Thymus (tissue), 14 donors: ENCODE data around the gene TBC1D3G. TPM values are rescaled to one million over a fixed set of nuclear protein-coding genes. Genes with fewer than 3 reads are reported as not detected.
"Not testable (repeated sequence)": the region's sequence is repeated elsewhere in the genome, so short reads cannot be mapped to it uniquely, and the experiment has no call there.

Experiments
- DNase-seq, 9 donors: peaks; one replicate each; pipeline ENCODE4 v3.0.0-alpha.2; 2013; ENCODE audit warnings: low spot score in 9 of 9, low read depth in 6 of 9, missing footprints in 1 of 9
- H3K27ac ChIP-seq, 2 donors: one replicate each; pipeline ENCODE4 v1.5.1; 2013; ENCODE audit warnings: control low read depth in 1 of 2, low read depth in 1 of 2, low read length in 1 of 2, mild to moderate bottlenecking in 1 of 2, moderate library complexity in 1 of 2
- H3K27me3 ChIP-seq, 2 donors: one replicate each; pipeline ENCODE4 v1.5.1; 2013; ENCODE audit warnings: low read length in 1 of 2; ENCODE audit not compliant: control insufficient read depth in 2 of 2, insufficient read depth in 1 of 2
- H3K36me3 ChIP-seq, 2 donors: one replicate each; pipeline ENCODE4 v1.5.1; 2013; ENCODE audit warnings: low read length in 1 of 2, mild to moderate bottlenecking in 1 of 2, moderate library complexity in 1 of 2; ENCODE audit not compliant: control insufficient read depth in 2 of 2, insufficient read depth in 2 of 2
- H3K4me1 ChIP-seq, 2 donors: one replicate each; pipeline ENCODE4 v1.5.1; 2013; ENCODE audit warnings: low read length in 2 of 2; ENCODE audit not compliant: control insufficient read depth in 2 of 2, insufficient read depth in 2 of 2
- H3K4me3 ChIP-seq, 2 donors: one replicate each; pipeline ENCODE4 v1.5.1; 2013; ENCODE audit warnings: low read length in 2 of 2, control low read depth in 1 of 2, mild to moderate bottlenecking in 1 of 2
- H3K9me3 ChIP-seq, 2 donors: one replicate each; pipeline ENCODE4 v1.5.1; 2013; ENCODE audit warnings: low read length in 1 of 2, mild to moderate bottlenecking in 1 of 2; ENCODE audit not compliant: control insufficient read depth in 2 of 2, insufficient read depth in 1 of 2
- WGBS: extraction: QIAGEN DNeasy Blood & Tissue Kit; methylation state at CpG from one replicate; pipeline ENCODE4 v1.1.7; 2013; 5-methylcytosine and 5-hydroxymethylcytosine counted together
- long read RNA-seq, 10 donors: transcript quantifications; one replicate each; lab custom pipeline, GENCODE V29; 2026
- polyA plus RNA-seq: library from polyadenylated mRNA; stranded (reverse); fragments of 200-250 nt; gene quantifications from one replicate; pipeline ENCODE4 v1.2.3, GENCODE V29; 2013
- total RNA-seq: library from RNA; stranded (reverse); fragments of 120-200 nt; gene quantifications from one replicate; pipeline ENCODE4 v1.2.4, GENCODE V29; 2013
- donor health status: healthy.

Gene TBC1D3G
- not detected for total RNA-seq
- polyA plus RNA-seq: 0.94 TPM
- long read RNA-seq, donor 1: 0 reads
- long read RNA-seq, donor 2: 0 reads
- long read RNA-seq, donor 3: 0 reads
- long read RNA-seq, donor 4: 0 reads
- long read RNA-seq, donor 5: 0 reads
- long read RNA-seq, donor 6: 0 reads
- long read RNA-seq, donor 7: 0 reads
- long read RNA-seq, donor 8: 0 reads
- long read RNA-seq, donor 9: 0 reads
- long read RNA-seq, donor 10: 0 reads

DNA sequence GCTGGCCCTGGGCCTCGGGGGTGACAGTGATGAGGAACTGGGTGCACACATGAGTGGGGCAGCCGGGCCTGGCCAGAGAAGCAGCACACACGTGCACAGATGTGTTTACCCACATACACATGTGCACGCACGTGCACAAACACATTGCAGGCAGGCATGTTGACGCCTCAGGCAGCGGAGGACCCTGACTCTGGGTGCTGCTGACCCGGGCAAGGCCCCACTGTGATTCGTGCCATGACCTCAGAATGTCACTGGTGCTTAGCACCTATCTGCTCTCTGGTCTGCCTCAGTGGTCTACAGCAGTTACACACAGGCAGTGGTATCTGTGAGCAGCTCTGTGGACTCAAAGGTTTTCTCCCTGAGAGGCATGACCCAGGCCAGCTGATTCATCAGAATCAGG is at the start of gene TBC1D3G:
Gene TBC1D3G, plus strand, starts transcription at position 301 of the 400 bp plus-strand sequence. CDS start 1,528 bp downstream, outside the sequence.
- not testable (repeated sequence) for H3K4me3 ChIP-seq, H3K9me3 ChIP-seq, H3K4me1 ChIP-seq, H3K36me3 ChIP-seq, H3K27ac ChIP-seq, H3K27me3 ChIP-seq, DNase-seq
- WGBS: no CpG with 5 or more reads among the region's 9 CpGs

DNA sequence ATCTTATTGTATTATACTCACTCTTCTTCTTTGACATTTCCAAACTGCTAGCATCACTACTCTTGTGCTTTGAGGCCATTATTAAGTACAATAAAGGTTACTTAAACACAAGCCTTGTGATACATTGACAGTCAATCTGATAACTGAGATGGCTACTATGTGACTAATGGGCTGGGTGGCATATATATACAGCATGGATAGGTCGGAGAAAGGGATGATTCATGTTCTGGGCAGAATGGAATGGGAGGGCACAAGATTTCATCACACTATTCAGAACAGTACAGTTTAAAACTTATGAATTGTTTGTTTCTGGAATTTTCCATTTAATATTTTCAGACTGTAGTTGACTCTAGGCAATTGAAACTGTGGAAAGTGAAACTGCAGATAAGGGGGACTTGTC is 40.4 kb upstream of the TBC1D3G start:
- not testable (repeated sequence) for H3K27me3 ChIP-seq, H3K27ac ChIP-seq, DNase-seq, H3K4me3 ChIP-seq, H3K36me3 ChIP-seq, H3K9me3 ChIP-seq, H3K4me1 ChIP-seq
- WGBS: no CpG with 5 or more reads among the region's 1 CpG

DNA sequence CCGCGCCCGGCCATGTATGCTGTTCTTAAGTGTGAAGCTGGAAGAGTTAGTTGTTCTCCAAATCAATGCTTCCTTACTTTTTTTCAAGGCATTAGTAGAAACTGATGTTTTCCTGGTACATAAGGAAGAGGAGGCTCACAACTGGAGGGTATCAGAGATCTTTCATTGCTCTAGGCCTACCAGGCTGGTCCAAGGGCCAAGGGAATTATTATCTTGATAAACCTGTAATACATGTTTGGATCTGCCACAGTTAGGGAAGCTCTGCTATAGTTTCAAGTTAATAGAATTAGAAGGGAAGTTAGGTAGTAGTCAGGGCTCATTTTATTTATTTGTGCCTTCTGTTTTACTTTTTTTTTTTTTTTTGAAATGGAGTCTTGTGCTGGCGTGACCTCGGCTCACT is 39.5 kb upstream of the TBC1D3G start:
- not testable (repeated sequence) for H3K4me1 ChIP-seq, H3K4me3 ChIP-seq, DNase-seq, H3K36me3 ChIP-seq, H3K27ac ChIP-seq, H3K27me3 ChIP-seq, H3K9me3 ChIP-seq
- WGBS: 100% methylated on average over 5 of the region's 5 CpGs

DNA sequence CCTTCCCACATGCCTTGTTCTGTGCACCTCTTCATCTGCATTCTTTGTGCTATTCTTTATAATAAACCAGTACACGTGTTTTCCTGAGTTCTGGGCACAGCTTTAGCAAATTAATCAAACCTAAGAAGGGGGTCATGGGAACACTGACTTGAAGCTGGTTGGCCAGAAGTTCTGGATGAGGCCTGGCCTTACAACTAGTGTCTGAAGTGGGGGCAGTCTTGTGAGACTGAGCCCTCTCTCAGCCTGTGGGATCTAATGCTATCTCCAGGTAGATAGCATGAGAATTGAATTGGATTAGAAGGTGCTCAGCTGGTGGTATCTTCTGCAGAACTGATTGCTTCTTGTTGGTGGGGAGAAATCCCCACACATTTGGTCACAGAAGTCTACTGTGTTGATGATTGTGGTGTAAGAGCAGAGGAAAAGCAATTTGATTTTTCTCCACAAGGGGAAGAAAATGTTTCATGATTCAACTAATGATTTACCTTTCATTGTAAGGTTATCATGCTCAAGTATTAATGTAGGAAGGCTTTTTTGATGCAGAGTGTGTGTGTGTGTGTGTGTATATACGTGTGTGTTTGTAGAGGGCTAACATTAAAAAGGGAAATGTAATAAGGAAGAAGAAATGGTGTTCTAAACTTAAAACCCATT is 33.6 kb upstream of the TBC1D3G start:
- not testable (repeated sequence) for H3K27me3 ChIP-seq, H3K9me3 ChIP-seq, H3K4me3 ChIP-seq, H3K36me3 ChIP-seq, DNase-seq, H3K27ac ChIP-seq, H3K4me1 ChIP-seq
- 71% methylated on average over 1 of the region's 2 CpGs for WGBS

DNA sequence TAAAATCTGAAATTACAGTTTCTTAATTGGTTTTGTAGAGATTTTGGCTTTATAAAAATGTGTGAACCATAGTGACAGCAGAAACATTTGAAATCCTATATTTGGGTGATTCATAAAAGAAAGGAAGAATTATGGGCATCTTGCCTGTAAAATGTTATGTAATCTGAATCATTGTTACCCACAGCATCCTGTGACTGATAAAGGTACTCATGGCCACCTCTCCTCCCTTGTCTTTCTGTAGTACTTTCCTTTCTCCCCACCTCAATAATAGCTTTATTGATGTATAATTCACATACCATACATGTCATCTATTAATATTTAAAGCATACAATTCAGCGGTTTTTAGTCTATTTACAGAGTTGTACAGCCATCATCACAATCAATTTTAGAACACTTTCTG is 28.5 kb upstream of the TBC1D3G start:
- not testable (repeated sequence) for H3K27me3 ChIP-seq, H3K36me3 ChIP-seq, DNase-seq, H3K4me1 ChIP-seq, H3K27ac ChIP-seq, H3K4me3 ChIP-seq, H3K9me3 ChIP-seq
- WGBS: no CpG with 5 or more reads among the region's 1 CpG

DNA sequence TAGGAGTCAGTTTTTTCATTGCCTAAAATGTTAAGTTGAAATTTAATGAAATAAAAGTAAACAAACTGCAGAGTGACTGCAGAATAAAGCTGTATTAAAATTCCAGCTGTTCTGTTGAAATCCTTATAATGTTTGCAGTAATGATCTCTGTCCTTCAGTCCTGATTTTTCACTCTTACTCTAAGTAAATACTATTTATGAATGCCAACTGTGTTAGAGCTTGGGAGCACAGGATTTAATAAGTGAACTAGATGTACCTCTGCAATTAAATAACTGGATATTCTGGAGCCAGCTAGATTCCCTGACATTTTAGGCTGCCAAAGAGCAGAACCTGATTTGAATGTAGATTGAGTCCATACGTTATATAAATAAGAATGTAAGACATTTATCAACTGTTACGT is 7.9 kb upstream of the TBC1D3G start:
- not testable (repeated sequence) for DNase-seq, H3K27ac ChIP-seq, H3K27me3 ChIP-seq, H3K36me3 ChIP-seq, H3K4me3 ChIP-seq, H3K9me3 ChIP-seq, H3K4me1 ChIP-seq
- WGBS: no CpG with 5 or more reads among the region's 2 CpGs

DNA sequence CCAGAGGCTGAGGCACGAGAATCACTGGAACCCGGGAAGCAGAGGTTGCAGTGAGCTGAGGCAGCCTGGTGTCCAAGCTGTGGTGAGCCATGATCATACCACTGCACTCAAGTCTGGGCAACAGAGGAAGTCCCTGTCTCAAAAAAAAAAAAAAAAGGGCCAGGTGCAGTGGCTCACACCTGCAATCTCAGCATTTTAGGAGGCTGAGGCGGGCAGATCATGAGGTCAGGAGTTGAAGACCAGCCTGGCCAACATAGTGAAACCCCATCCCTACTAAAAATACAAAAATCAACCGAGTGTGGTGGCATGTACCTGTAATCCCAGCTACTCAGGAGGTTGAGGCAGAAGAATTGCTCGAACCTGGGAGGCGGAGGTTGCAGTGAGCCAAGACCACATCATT is 38.8 kb downstream of the TBC1D3G start:
- 96% methylated on average over 2 of the region's 6 CpGs for WGBS
- not testable (repeated sequence) for H3K4me1 ChIP-seq, H3K27ac ChIP-seq, H3K27me3 ChIP-seq, DNase-seq, H3K4me3 ChIP-seq, H3K9me3 ChIP-seq, H3K36me3 ChIP-seq

DNA sequence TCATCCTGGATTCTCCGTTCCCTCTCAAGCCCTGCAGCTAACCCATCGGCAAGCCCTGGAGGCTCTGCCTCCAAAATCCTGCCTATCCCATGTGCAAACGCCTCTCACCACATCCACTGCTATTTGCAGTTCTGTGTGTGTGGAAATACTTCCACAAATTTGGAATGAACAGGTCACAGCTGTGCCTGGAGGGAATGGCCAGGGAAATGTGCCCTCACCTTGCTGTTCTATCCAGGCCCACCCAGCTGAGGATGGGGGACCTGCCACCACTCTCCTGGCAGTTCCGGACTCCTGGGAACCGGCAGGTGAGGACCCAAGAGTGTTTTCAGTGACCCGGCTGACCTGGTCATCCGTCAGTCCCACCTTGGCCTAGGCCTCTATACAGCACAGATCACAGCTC is 52.3 kb downstream of the TBC1D3G start:
- WGBS: no CpG with 5 or more reads among the region's 7 CpGs
- not testable (repeated sequence) for H3K9me3 ChIP-seq

More for the DNA sequence above, 52.3 kb downstream of the TBC1D3G start:
- DNase-seq, H3K4me1 ChIP-seq, H3K4me3 ChIP-seq, H3K36me3 ChIP-seq, H3K27ac ChIP-seq, H3K27me3 ChIP-seq: not testable (repeated sequence)
